ENCODE data around the gene TREML2.

GRCh38 chr6:41208439-41209106 lies 7.6 kb upstream of the TREML2 start:
- TF ChIP-seq ZNF704 (tag by site-specific recombination; IDR thresholded peaks at IDR 0.05): no peak
- no peak for TF ChIP-seq KLF7 (tag by site-specific recombination; IDR thresholded peaks at IDR 0.05; ENCODE audit: borderline replicate concordance)
- no peak for TF ChIP-seq CTCF (tag by site-specific recombination; IDR thresholded peaks at IDR 0.05)
- no peak for TF ChIP-seq ZNF658 (tag by site-specific recombination; IDR thresholded peaks at IDR 0.05)
- no peak for TF ChIP-seq REST (tag by site-specific recombination; IDR thresholded peaks at IDR 0.05)
- no peak for TF ChIP-seq ZBTB17 (tag by site-specific recombination; IDR thresholded peaks at IDR 0.05)
- no peak for TF ChIP-seq ZBTB21 (tag by site-specific recombination; IDR thresholded peaks at IDR 0.05)
